ENCODE results near the gene WRNIP1. TPM values are rescaled to one million over a fixed set of nuclear protein-coding genes. Genes with fewer than 3 reads are reported as not detected.
"Not testable (repeated sequence)": the region's sequence is repeated elsewhere in the genome, so short reads cannot be mapped to it uniquely, and the experiment has no call there.

Gene WRNIP1
- total RNA-seq, 1 donor from 2014 or later = 40.4 TPM

- no peak for DNase-seq (ENCODE audit: low spot score, unreplicated experiment)
- H3K4me1 Mint-ChIP-seq (ENCODE audit: low read depth) = no peaks in the 10 kb centered on the region
- no peak overlapping the region for H3K4me3 Mint-ChIP-seq (ENCODE audit: low read depth)
- H3K27ac Mint-ChIP-seq = no peak overlapping the region
- H3K9me3 Mint-ChIP-seq (ENCODE audit: low read depth) = peaks cover 5% of the 10 kb centered on the region
- no peak for TF ChIP-seq CTCF (IDR thresholded peaks at IDR 0.05; ENCODE audit: unreplicated experiment)
- no peaks in the 10 kb centered on the region for H3K27me3 Mint-ChIP-seq
- no peaks in the 10 kb centered on the region for H3K36me3 Mint-ChIP-seq (ENCODE audit: insufficient read depth)
Observed at GRCh38 chr6:2756241-2756640, 9.0 kb upstream of the WRNIP1 start.

- Mint-ChIP-seq H3K9me3 (ENCODE audit: low read depth) (peaks cover 5% of the 10 kb centered on the region), H3K4me3 (ENCODE audit: low read depth) (no peak overlapping the region), H3K27ac (no peak overlapping the region), H3K4me1 (ENCODE audit: low read depth) (no peaks in the 10 kb centered on the region), H3K27me3 (no peaks in the 10 kb centered on the region), H3K36me3 (ENCODE audit: insufficient read depth) (no peaks in the 10 kb centered on the region)
- no peak for DNase-seq (ENCODE audit: low spot score, unreplicated experiment)
- TF ChIP-seq CTCF (IDR thresholded peaks at IDR 0.05; ENCODE audit: unreplicated experiment) = no peak
Observed at GRCh38 chr6:2756687-2757224, 8.4 kb upstream of the WRNIP1 start.

GRCh38 chr6:2758980-2759379 is 6.2 kb upstream of the WRNIP1 start:
- TF ChIP-seq CTCF (IDR thresholded peaks at IDR 0.05; ENCODE audit: unreplicated experiment) = no peak
- Mint-ChIP-seq H3K4me3 (ENCODE audit: low read depth) (no peak overlapping the region), H3K4me1 (ENCODE audit: low read depth) (no peaks in the 10 kb centered on the region), H3K27me3 (no peaks in the 10 kb centered on the region), H3K27ac (no peak overlapping the region), H3K36me3 (ENCODE audit: insufficient read depth) (no peaks in the 10 kb centered on the region), H3K9me3 (ENCODE audit: low read depth) (peaks cover 5% of the 10 kb centered on the region)
- no peak for DNase-seq (ENCODE audit: low spot score, unreplicated experiment)

- Mint-ChIP-seq H3K9me3 (ENCODE audit: low read depth) (peaks cover 5% of the 10 kb centered on the region), H3K27me3 (no peaks in the 10 kb centered on the region)
Observed at GRCh38 chr6:2760882-2761842, 4.0 kb upstream of the WRNIP1 start.

GRCh38 chr6:2762868-2763267 is 2.3 kb upstream of the WRNIP1 start:
- H3K4me1 Mint-ChIP-seq (ENCODE audit: low read depth); H3K36me3 Mint-ChIP-seq (ENCODE audit: insufficient read depth): not testable (repeated sequence)

More at GRCh38 chr6:2760882-2761842, 4.0 kb upstream of the WRNIP1 start:
- no peak for DNase-seq (ENCODE audit: low spot score, unreplicated experiment)
- Mint-ChIP-seq H3K4me1 (ENCODE audit: low read depth) (no peaks in the 10 kb centered on the region), H3K36me3 (ENCODE audit: insufficient read depth) (no peaks in the 10 kb centered on the region), H3K27ac (no peak overlapping the region), H3K4me3 (ENCODE audit: low read depth) (no peak overlapping the region)
- TF ChIP-seq CTCF (IDR thresholded peaks at IDR 0.05; ENCODE audit: unreplicated experiment) = peak; percentile 43

More at GRCh38 chr6:2762868-2763267, 2.3 kb upstream of the WRNIP1 start:
- H3K27me3 Mint-ChIP-seq; H3K9me3 Mint-ChIP-seq (ENCODE audit: low read depth); DNase-seq (ENCODE audit: low spot score, unreplicated experiment); H3K27ac Mint-ChIP-seq; H3K4me3 Mint-ChIP-seq (ENCODE audit: low read depth): not testable (repeated sequence)
